C4-2B (cell line): ENCODE data around the gene ANOS1.

Source experiments
- ZFX ChIP-seq: fragments of 450-650 bp; IDR thresholded peaks from 2 replicates; pipeline ENCODE4 v1.6.1; 2017
- TF ChIP-seq, protein P1 (sequence below): fragments of 450-650 bp; conservative IDR thresholded peaks from 2 replicates; pipeline ENCODE4 v1.5.1; 2017; ENCODE audit warnings: mild to moderate bottlenecking

DNA sequence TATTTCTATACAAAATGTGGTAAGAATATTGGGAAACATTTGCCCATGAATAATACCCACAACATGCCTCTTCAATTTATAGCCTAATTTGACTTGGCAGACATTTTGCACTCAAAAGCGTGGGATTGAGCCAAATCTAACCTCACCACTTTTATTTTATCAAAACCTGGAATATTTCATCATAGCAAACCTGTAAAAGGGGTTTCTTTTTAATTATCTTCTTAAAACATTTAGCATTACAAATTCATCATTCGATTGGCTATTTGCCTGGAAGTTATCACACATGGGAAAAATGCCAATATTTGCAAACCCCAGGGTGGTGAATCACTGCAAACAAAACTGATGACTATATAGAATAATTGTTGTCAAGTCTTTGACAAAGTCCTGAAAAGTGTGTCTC lies 211.1 kb downstream of the ANOS1 start:
- TF ChIP-seq, protein P1, sequence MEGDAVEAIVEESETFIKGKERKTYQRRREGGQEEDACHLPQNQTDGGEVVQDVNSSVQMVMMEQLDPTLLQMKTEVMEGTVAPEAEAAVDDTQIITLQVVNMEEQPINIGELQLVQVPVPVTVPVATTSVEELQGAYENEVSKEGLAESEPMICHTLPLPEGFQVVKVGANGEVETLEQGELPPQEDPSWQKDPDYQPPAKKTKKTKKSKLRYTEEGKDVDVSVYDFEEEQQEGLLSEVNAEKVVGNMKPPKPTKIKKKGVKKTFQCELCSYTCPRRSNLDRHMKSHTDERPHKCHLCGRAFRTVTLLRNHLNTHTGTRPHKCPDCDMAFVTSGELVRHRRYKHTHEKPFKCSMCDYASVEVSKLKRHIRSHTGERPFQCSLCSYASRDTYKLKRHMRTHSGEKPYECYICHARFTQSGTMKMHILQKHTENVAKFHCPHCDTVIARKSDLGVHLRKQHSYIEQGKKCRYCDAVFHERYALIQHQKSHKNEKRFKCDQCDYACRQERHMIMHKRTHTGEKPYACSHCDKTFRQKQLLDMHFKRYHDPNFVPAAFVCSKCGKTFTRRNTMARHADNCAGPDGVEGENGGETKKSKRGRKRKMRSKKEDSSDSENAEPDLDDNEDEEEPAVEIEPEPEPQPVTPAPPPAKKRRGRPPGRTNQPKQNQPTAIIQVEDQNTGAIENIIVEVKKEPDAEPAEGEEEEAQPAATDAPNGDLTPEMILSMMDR = no peak
- TF ChIP-seq ZFX = no peak
